ENCODE data around the gene RAB6D. TPM values are rescaled to one million over a fixed set of nuclear protein-coding genes. Genes with fewer than 3 reads are reported as not detected.
"Not testable (repeated sequence)": the region's sequence is repeated elsewhere in the genome, so short reads cannot be mapped to it uniquely, and the experiment has no call there.

RAB6D gene
- total and polyA plus RNA-seq, 2 donors (not counting 3 experiments of a cell fraction or from before 2014, with no cell fraction given): 0.01 TPM; not detected in 1

GRCh38 chr2:131394147-131394931 lies 30.4 kb upstream of the RAB6D start:
- intact Hi-C loops (cut with micrococcal nuclease): no loop called here
- Histone ChIP-seq H3K9ac (replicated peaks; ENCODE audit: extremely low read depth, insufficient read depth, low read length) (no peak overlapping the region), H3K27ac (ENCODE audit: insufficient read depth, low read depth, low read length) (no peak overlapping the region), H3K79me2 (ENCODE audit: control insufficient read depth, insufficient read depth, low read length) (no peaks in the 10 kb centered on the region), H4K20me1 (replicated peaks; ENCODE audit: control insufficient read depth, extremely low read depth, insufficient read depth, low read length) (no peaks in the 10 kb centered on the region), H3K9me1 (replicated peaks; ENCODE audit: control insufficient read depth, extremely low read depth, insufficient read depth, low read length) (no peaks in the 10 kb centered on the region), H2AFZ (ENCODE audit: low read depth, low read length) (no peak overlapping the region), H3K4me2 (ENCODE audit: insufficient read depth, low read length) (no peak overlapping the region), H3K9me3 (replicated peaks; ENCODE audit: control insufficient read depth, insufficient read depth, low read length) (no peaks in the 10 kb centered on the region), H3K27me3 (ENCODE audit: control insufficient read depth in 2 of 2, insufficient read depth in 2 of 2, low read length in 2 of 2) (peaks cover 5 to 6% of the 10 kb centered on the region in 2 experiments), H3K4me3 (replicated peaks in 1 of 3; ENCODE audit: insufficient read depth in 1 of 3, low read depth in 1 of 3, low read length in 3 of 3) (no peak overlapping the region), H3K4me1 (ENCODE audit: control insufficient read depth, extremely low read depth, insufficient read depth, low read length) (no peaks in the 10 kb centered on the region), H3K36me3 (ENCODE audit: control insufficient read depth in 2 of 2, extremely low read depth in 1 of 2, insufficient read depth in 2 of 2, low read length in 2 of 2) (no peaks in the 10 kb centered on the region)
- no peak for FAIRE-seq
- BruUV-seq (replicated peaks): no TSS peak
- TF ChIP-seq EZH2 (IDR thresholded peaks at IDR 0.05; ENCODE audit: borderline replicate concordance, low read depth, low read length, severe bottlenecking): no peak
- TF ChIP-seq POLR2AphosphoS5 (IDR thresholded peaks at IDR 0.05; ENCODE audit: insufficient read depth, low read depth, low read length): no peak
- TF ChIP-seq MAX (IDR thresholded peaks at IDR 0.05; ENCODE audit: insufficient read depth, insufficient read length): no peak
- POLR2A ChIA-PET: no interaction called here
- dilution Hi-C loops (cut with MboI; ENCODE audit: extremely low pct_ligation_motif_present, low sequenced_read_pairs): no loop called here
- no peak for DNase-seq (ENCODE audit: low read depth, low spot score)
- CTCF ChIA-PET: interaction anchor here (1.2 kb wide), 1 partner anchor 19 kb away, joined by 4 read pairs; no protein-coding TSS in a partner anchor

GRCh38 chr2:131391953-131392352 lies 28.0 kb upstream of the RAB6D start:
- H3K27me3 ChIP-seq (ENCODE audit: control insufficient read depth in 2 of 2, insufficient read depth in 2 of 2, low read length in 2 of 2); H3K9me1 ChIP-seq (replicated peaks; ENCODE audit: control insufficient read depth, extremely low read depth, insufficient read depth, low read length); H3K9me3 ChIP-seq (replicated peaks; ENCODE audit: control insufficient read depth, insufficient read depth, low read length); H3K4me2 ChIP-seq (ENCODE audit: insufficient read depth, low read length); H2AFZ ChIP-seq (ENCODE audit: low read depth, low read length); H3K36me3 ChIP-seq (ENCODE audit: control insufficient read depth in 2 of 2, extremely low read depth in 1 of 2, insufficient read depth in 2 of 2, low read length in 2 of 2); dilution Hi-C loops (cut with MboI; ENCODE audit: extremely low pct_ligation_motif_present, low sequenced_read_pairs); FAIRE-seq; H3K4me3 ChIP-seq (replicated peaks in 1 of 3; ENCODE audit: insufficient read depth in 1 of 3, low read depth in 1 of 3, low read length in 3 of 3); H3K79me2 ChIP-seq (ENCODE audit: control insufficient read depth, insufficient read depth, low read length); H4K20me1 ChIP-seq (replicated peaks; ENCODE audit: control insufficient read depth, extremely low read depth, insufficient read depth, low read length); H3K9ac ChIP-seq (replicated peaks; ENCODE audit: extremely low read depth, insufficient read depth, low read length); intact Hi-C loops (cut with micrococcal nuclease); BruUV-seq (replicated peaks); CTCF ChIA-PET; DNase-seq (ENCODE audit: low read depth, low spot score); POLR2A ChIA-PET; H3K4me1 ChIP-seq (ENCODE audit: control insufficient read depth, extremely low read depth, insufficient read depth, low read length); H3K27ac ChIP-seq (ENCODE audit: insufficient read depth, low read depth, low read length): not testable (repeated sequence)

GRCh38 chr2:131391471-131391870 lies 27.5 kb upstream of the RAB6D start:
- DNase-seq (ENCODE audit: low read depth, low spot score); H3K36me3 ChIP-seq (ENCODE audit: control insufficient read depth in 2 of 2, extremely low read depth in 1 of 2, insufficient read depth in 2 of 2, low read length in 2 of 2); BruUV-seq (replicated peaks); H3K27ac ChIP-seq (ENCODE audit: insufficient read depth, low read depth, low read length); POLR2A ChIA-PET; H4K20me1 ChIP-seq (replicated peaks; ENCODE audit: control insufficient read depth, extremely low read depth, insufficient read depth, low read length); H3K9ac ChIP-seq (replicated peaks; ENCODE audit: extremely low read depth, insufficient read depth, low read length); CTCF ChIA-PET; H3K79me2 ChIP-seq (ENCODE audit: control insufficient read depth, insufficient read depth, low read length); H3K4me1 ChIP-seq (ENCODE audit: control insufficient read depth, extremely low read depth, insufficient read depth, low read length); H3K9me3 ChIP-seq (replicated peaks; ENCODE audit: control insufficient read depth, insufficient read depth, low read length); dilution Hi-C loops (cut with MboI; ENCODE audit: extremely low pct_ligation_motif_present, low sequenced_read_pairs); H3K9me1 ChIP-seq (replicated peaks; ENCODE audit: control insufficient read depth, extremely low read depth, insufficient read depth, low read length); H3K4me3 ChIP-seq (replicated peaks in 1 of 3; ENCODE audit: insufficient read depth in 1 of 3, low read depth in 1 of 3, low read length in 3 of 3); H3K27me3 ChIP-seq (ENCODE audit: control insufficient read depth in 2 of 2, insufficient read depth in 2 of 2, low read length in 2 of 2); H3K4me2 ChIP-seq (ENCODE audit: insufficient read depth, low read length); FAIRE-seq; H2AFZ ChIP-seq (ENCODE audit: low read depth, low read length); intact Hi-C loops (cut with micrococcal nuclease): not testable (repeated sequence)
